ENCODE results near the gene DCTN1.

The DCTN1 gene

GRCh38 chr2:74333896-74334586 is 46.1 kb downstream of the DCTN1 start:
- no peak for DNase-seq (ENCODE audit: low read depth)
- TF ChIP-seq, protein P1, sequence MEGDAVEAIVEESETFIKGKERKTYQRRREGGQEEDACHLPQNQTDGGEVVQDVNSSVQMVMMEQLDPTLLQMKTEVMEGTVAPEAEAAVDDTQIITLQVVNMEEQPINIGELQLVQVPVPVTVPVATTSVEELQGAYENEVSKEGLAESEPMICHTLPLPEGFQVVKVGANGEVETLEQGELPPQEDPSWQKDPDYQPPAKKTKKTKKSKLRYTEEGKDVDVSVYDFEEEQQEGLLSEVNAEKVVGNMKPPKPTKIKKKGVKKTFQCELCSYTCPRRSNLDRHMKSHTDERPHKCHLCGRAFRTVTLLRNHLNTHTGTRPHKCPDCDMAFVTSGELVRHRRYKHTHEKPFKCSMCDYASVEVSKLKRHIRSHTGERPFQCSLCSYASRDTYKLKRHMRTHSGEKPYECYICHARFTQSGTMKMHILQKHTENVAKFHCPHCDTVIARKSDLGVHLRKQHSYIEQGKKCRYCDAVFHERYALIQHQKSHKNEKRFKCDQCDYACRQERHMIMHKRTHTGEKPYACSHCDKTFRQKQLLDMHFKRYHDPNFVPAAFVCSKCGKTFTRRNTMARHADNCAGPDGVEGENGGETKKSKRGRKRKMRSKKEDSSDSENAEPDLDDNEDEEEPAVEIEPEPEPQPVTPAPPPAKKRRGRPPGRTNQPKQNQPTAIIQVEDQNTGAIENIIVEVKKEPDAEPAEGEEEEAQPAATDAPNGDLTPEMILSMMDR (IDR thresholded peaks at IDR 0.05; ENCODE audit: low read depth, low read length, missing control alignments) = no peak
- H3K4me3 ChIP-seq (ENCODE audit: low read depth, low read length) = no peak overlapping the region
- in situ Hi-C loops (cut with HindIII; ENCODE audit: low sequenced_read_pairs) = no loop called here

DNA sequence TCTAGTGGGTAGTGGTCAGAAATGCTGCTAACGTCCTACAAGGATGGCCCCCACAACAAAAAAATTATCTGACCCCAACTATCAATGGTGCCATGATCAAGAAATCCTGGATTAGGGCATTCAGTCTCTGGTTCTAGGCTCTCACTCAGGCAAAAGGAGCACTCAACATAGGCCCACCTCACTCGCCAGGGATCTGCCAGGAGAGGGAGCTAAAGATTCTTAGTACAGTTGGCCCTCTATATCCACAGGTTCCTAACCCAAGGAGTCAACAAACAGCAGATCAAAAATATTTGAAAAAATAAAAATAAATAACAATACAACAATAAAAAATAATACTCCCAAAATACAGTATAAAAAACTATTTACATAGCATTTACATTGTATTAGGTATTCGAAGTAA is 46.9 kb downstream of the DCTN1 start:
- in situ Hi-C loops (cut with HindIII; ENCODE audit: low sequenced_read_pairs) = no loop called here
- TF ChIP-seq, protein P1 (IDR thresholded peaks at IDR 0.05; ENCODE audit: low read depth, low read length, missing control alignments) = peak; percentile 56
- peak; percentile 11 for DNase-seq (ENCODE audit: low read depth)
- H3K4me3 ChIP-seq (ENCODE audit: low read depth, low read length) = no peak overlapping the region

DNA sequence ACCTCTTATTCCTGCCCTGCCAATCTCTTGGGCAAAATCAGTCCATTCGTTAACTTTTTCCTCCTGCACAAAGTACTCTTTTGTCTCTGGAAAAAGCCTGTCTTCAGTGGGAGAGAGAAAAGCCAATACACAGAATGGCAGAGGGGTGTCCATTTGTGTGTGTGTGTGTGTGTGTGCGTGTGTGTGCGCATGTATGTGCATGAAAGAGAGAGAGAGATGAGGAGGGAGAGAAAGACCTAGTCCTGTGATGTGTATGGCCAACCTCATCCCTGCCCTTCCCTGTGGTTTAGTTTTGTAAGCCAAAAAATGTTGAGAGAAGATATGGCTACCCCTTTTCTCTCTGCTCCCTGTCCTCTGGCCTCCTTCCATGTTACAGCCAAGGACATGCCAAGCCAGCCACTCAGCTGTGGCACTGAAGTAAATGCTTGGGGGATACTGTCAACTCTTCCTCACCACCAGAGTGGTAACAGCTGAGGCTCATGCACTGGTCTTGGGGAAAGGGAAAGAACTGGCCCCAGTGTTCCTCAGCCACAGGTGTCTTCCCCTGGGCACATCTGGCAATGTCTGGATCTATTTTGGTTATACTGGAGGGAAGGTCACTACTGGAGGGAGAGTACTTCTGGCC is 47.4 kb downstream of the DCTN1 start:
- no peak overlapping the region for H3K4me3 ChIP-seq (ENCODE audit: low read depth, low read length)
- DNase-seq (ENCODE audit: low read depth) = no peak
- in situ Hi-C loops (cut with HindIII; ENCODE audit: low sequenced_read_pairs) = no loop called here
- TF ChIP-seq, protein P1 (IDR thresholded peaks at IDR 0.05; ENCODE audit: low read depth, low read length, missing control alignments) = no peak

- no peak overlapping the region for H3K4me3 ChIP-seq (ENCODE audit: low read depth, low read length)
- TF ChIP-seq, protein P1 (IDR thresholded peaks at IDR 0.05; ENCODE audit: low read depth, low read length, missing control alignments) = no peak
- no peak for DNase-seq (ENCODE audit: low read depth)
- in situ Hi-C loops (cut with HindIII; ENCODE audit: low sequenced_read_pairs) = no loop called here
Observed at GRCh38 chr2:74328573-74328972, 51.5 kb downstream of the DCTN1 start.

- TF ChIP-seq, protein P1 (IDR thresholded peaks at IDR 0.05; ENCODE audit: low read depth, low read length, missing control alignments) = no peak
- no peak for DNase-seq (ENCODE audit: low read depth)
- in situ Hi-C loops (cut with HindIII; ENCODE audit: low sequenced_read_pairs) = no loop called here
- no peak overlapping the region for H3K4me3 ChIP-seq (ENCODE audit: low read depth, low read length)
Observed at GRCh38 chr2:74328074-74328473, 52.0 kb downstream of the DCTN1 start.

DNA sequence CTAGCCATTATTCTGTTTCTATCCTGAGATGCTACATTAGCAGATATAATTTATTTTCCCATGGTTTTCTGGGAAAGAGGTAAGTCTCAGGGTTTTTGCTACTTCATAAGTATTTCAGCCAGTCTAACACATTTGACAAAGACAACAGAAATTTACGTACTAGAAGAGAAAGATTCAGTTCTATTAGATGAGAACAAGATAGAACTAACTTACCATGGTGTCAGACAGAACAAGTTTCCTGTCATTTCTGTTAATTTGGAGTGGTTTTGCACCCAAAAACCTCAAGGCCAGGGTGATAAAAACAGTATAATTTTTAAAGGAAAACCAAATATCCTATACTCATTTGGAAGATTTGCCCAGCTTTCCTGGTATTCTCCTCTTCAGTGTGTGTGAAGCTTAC is 52.5 kb downstream of the DCTN1 start:
- DNase-seq (ENCODE audit: low read depth) = no peak
- TF ChIP-seq, protein P1 (IDR thresholded peaks at IDR 0.05; ENCODE audit: low read depth, low read length, missing control alignments) = no peak
- H3K4me3 ChIP-seq (ENCODE audit: low read depth, low read length) = no peak overlapping the region
- in situ Hi-C loops (cut with HindIII; ENCODE audit: low sequenced_read_pairs) = no loop called here
